HFFc6 (cell line): ENCODE measurements around the gene THAP11. TPM values are rescaled to one million over a fixed set of nuclear protein-coding genes. Genes with fewer than 3 reads are reported as not detected.
"Not testable (repeated sequence)": the region's sequence is repeated elsewhere in the genome, so short reads cannot be mapped to it uniquely, and the experiment has no call there.

Source experiments
- DNase-seq: peaks from one replicate; pipeline ENCODE4 v3.0.0-alpha.2; 2018
- H3K27ac Mint-ChIP-seq: 2 replicates; pipeline ENCODE4 v1.8.0; 2020; ENCODE audit warnings: mild to moderate bottlenecking, mixed read lengths
- H3K27me3 Mint-ChIP-seq: 2 replicates; pipeline ENCODE4 v1.8.0; 2021; ENCODE audit warnings: mild to moderate bottlenecking, moderate library complexity, mixed read lengths; ENCODE audit not compliant: insufficient read depth
- H3K36me3 Mint-ChIP-seq: 2 replicates; pipeline ENCODE4 v1.8.0; 2021; ENCODE audit warnings: low read depth, mixed read lengths
- H3K4me1 Mint-ChIP-seq: 2 replicates; pipeline ENCODE4 v1.8.0; 2020; ENCODE audit warnings: low read depth, mixed read lengths
- H3K4me3 Mint-ChIP-seq: 2 replicates; pipeline ENCODE4 v1.8.0; 2020; ENCODE audit warnings: mild to moderate bottlenecking, moderate library complexity, mixed read lengths
- H3K9me3 Mint-ChIP-seq: 2 replicates; pipeline ENCODE4 v1.8.0; 2020; ENCODE audit warnings: mild to moderate bottlenecking, mixed read lengths
- CTCF ChIP-seq: fragments of 200-600 bp; sonication (generic); IDR thresholded peaks from 2 replicates; pipeline ENCODE4 v1.5.0; 2021; ENCODE audit warnings: antibody characterized with exemption, mild to moderate bottlenecking
- total RNA-seq, 6 experiments: library from RNA; stranded (reverse); fragmentation: NEBNext Ultra II Directional; extraction: Animal tissue kit (Norgen Biotek cat#: 25700); gene quantifications; 2 replicates in 1 of 6; 3 replicates in 5 of 6; pipeline ENCODE4 v1.2.3, GENCODE V29; 2021

Gene THAP11
- total RNA-seq, 6 experiments from 2014 or later, result 15.1 to 18.6 (median 16.2) TPM

GRCh38 chr16:67860589-67861398 is 18.7 kb downstream of the THAP11 start:
- Mint-ChIP-seq H3K36me3 (peaks cover 15% of the 10 kb centered on the region), H3K4me1 (peaks cover 63% of the 10 kb centered on the region), H3K9me3 (no peaks in the 10 kb centered on the region), H3K27me3 (peaks cover 2% of the 10 kb centered on the region; the same call in 1 of the 2 replicates), H3K4me3 (peak overlapping the region; percentile 38; the same call in 1 of the 2 replicates), H3K27ac (peak overlapping the region; percentile 100)
- no peak for TF ChIP-seq CTCF
- peak; percentile 63 for DNase-seq

- no peak for TF ChIP-seq CTCF
- DNase-seq, result no peak
- Mint-ChIP-seq H3K4me3 (no peak overlapping the region), H3K27ac (peak overlapping the region; percentile 100), H3K9me3 (no peaks in the 10 kb centered on the region), H3K4me1 (peaks cover 60% of the 10 kb centered on the region), H3K36me3 (peaks cover 15% of the 10 kb centered on the region), H3K27me3 (peaks cover 2% of the 10 kb centered on the region; the same call in 1 of the 2 replicates)
These were observed 19.8 kb downstream of the THAP11 start for GRCh38 chr16:67861877-67862276.

GRCh38 chr16:67862623-67863583 is 20.8 kb downstream of the THAP11 start:
- no peak for TF ChIP-seq CTCF
- Mint-ChIP-seq H3K36me3 (peaks cover 15% of the 10 kb centered on the region), H3K4me1 (peaks cover 50% of the 10 kb centered on the region), H3K9me3 (no peaks in the 10 kb centered on the region), H3K27me3 (peaks cover 3% of the 10 kb centered on the region; the same call in 1 of the 2 replicates), H3K4me3 (no peak overlapping the region), H3K27ac (peak overlapping the region; percentile 100)
- peak; percentile 43 for DNase-seq

- H3K9me3 Mint-ChIP-seq, H3K4me3 Mint-ChIP-seq, DNase-seq, H3K27me3 Mint-ChIP-seq: not testable (repeated sequence)
- Mint-ChIP-seq H3K27ac (peak overlapping the region; percentile 100), H3K4me1 (peaks cover 41% of the 10 kb centered on the region), H3K36me3 (peaks cover 11% of the 10 kb centered on the region; the same call in 1 of the 2 replicates)
These were observed 21.9 kb downstream of the THAP11 start for GRCh38 chr16:67864044-67864443.

GRCh38 chr16:67864594-67864993 is 22.5 kb downstream of the THAP11 start:
- H3K4me1 Mint-ChIP-seq, result peaks cover 41% of the 10 kb centered on the region
- H3K27ac Mint-ChIP-seq, result peak overlapping the region; percentile 64
- H3K4me3 Mint-ChIP-seq, result no peak overlapping the region
- no peak for DNase-seq
- H3K27me3 Mint-ChIP-seq, result 0 out of 2 replicates have a peak, but pooled peaks cover 2% of the 10 kb centered on the region
- no peak for TF ChIP-seq CTCF
- H3K9me3 Mint-ChIP-seq, result no peaks in the 10 kb centered on the region
- H3K36me3 Mint-ChIP-seq, result peaks cover 11% of the 10 kb centered on the region; the same call in 1 of the 2 replicates
